SIG-M5 treated with dmso at 0.1 percent for 504 hours (cell line): ENCODE measurements around the gene RPS24.

Source experiments
- DNase-seq: peaks from one replicate; lab custom pipeline; 2025; ENCODE audit not compliant: unreplicated experiment; lab: John Stamatoyannopoulos, UW

The RPS24 gene

DNA sequence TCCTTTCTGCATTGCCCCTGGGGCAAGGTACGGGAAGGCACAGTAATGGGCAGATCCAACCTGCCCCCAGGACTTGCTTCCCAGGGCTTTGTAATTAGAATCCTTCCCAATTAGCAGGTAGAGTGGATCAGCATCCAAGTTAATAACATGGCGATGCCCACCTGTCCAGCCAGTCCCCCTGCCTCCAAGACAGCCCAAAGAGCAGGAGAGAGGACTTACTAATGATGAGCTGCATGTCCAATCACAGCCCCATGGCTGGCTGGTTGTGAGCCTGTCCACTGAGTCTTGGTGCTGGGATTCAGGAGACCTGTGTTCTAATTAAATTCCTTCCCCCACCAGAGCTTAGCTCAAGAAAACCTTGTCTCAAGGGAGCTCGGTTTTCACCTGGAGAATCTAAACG, 49.0 kb downstream of the RPS24 start:
- no peak for DNase-seq
